ENCODE measurements around the gene CLIP4.

CLIP4 gene

GRCh38 chr2:29186817-29187216 lies 71.6 kb downstream of the CLIP4 start:
- no peak for DNase-seq (ENCODE audit: insufficient read length, low spot score)
- no peak for FAIRE-seq

- no peak for DNase-seq (ENCODE audit: insufficient read length, low spot score)
- no peak for FAIRE-seq
Observed at GRCh38 chr2:29187926-29188325, 72.7 kb downstream of the CLIP4 start.

GRCh38 chr2:29189052-29189451 lies 73.8 kb downstream of the CLIP4 start:
- DNase-seq (ENCODE audit: insufficient read length, low spot score) (no peak), FAIRE-seq (no peak)

- DNase-seq (ENCODE audit: insufficient read length, low spot score) (no peak), FAIRE-seq (no peak)
Observed at GRCh38 chr2:29191817-29192216, 76.6 kb downstream of the CLIP4 start.

GRCh38 chr2:29192526-29192925 lies 77.3 kb downstream of the CLIP4 start:
- DNase-seq (ENCODE audit: insufficient read length, low spot score), result no peak
- FAIRE-seq, result no peak

GRCh38 chr2:29193111-29193510 lies 77.9 kb downstream of the CLIP4 start:
- FAIRE-seq, result no peak
- no peak for DNase-seq (ENCODE audit: insufficient read length, low spot score)

- FAIRE-seq (no peak), DNase-seq (ENCODE audit: insufficient read length, low spot score) (no peak)
Observed at GRCh38 chr2:29193681-29194080, 78.5 kb downstream of the CLIP4 start.

- no peak for DNase-seq (ENCODE audit: insufficient read length, low spot score)
- FAIRE-seq, result no peak
Observed at GRCh38 chr2:29195796-29196195, 80.6 kb downstream of the CLIP4 start.

GRCh38 chr2:29196792-29197788 lies 81.9 kb downstream of the CLIP4 start:
- FAIRE-seq (peak; percentile 96), DNase-seq (ENCODE audit: insufficient read length, low spot score) (peak; percentile 65)

GRCh38 chr2:29201979-29202378 lies 86.8 kb downstream of the CLIP4 start:
- DNase-seq (ENCODE audit: insufficient read length, low spot score) (no peak), FAIRE-seq (no peak)

GRCh38 chr2:29202819-29203495 lies 87.7 kb downstream of the CLIP4 start:
- FAIRE-seq (no peak), DNase-seq (ENCODE audit: insufficient read length, low spot score) (no peak)

- no peak for DNase-seq (ENCODE audit: insufficient read length, low spot score)
- FAIRE-seq, result no peak
Observed at GRCh38 chr2:29206941-29207340, 91.7 kb downstream of the CLIP4 start.

GRCh38 chr2:29207352-29208148 lies 92.3 kb downstream of the CLIP4 start:
- no peak for FAIRE-seq
- DNase-seq (ENCODE audit: insufficient read length, low spot score), result no peak

- DNase-seq (ENCODE audit: insufficient read length, low spot score) (no peak), FAIRE-seq (no peak)
Observed at GRCh38 chr2:29209551-29209950, 94.3 kb downstream of the CLIP4 start.

GRCh38 chr2:29212009-29212408 lies 96.8 kb downstream of the CLIP4 start:
- DNase-seq (ENCODE audit: insufficient read length, low spot score), result no peak
- FAIRE-seq, result no peak

- DNase-seq (ENCODE audit: insufficient read length, low spot score) (no peak), FAIRE-seq (no peak)
Observed at GRCh38 chr2:29213888-29214291, 98.7 kb downstream of the CLIP4 start.

- DNase-seq (ENCODE audit: insufficient read length, low spot score), result no peak
- FAIRE-seq, result no peak
Observed at GRCh38 chr2:29215073-29215472, 99.9 kb downstream of the CLIP4 start.

GRCh38 chr2:29215739-29216608 lies 100.8 kb downstream of the CLIP4 start:
- DNase-seq (ENCODE audit: insufficient read length, low spot score) (no peak), FAIRE-seq (no peak)

- DNase-seq (ENCODE audit: insufficient read length, low spot score) (no peak), FAIRE-seq (no peak)
Observed at GRCh38 chr2:29216609-29216909, 101.3 kb downstream of the CLIP4 start.

- no peak for FAIRE-seq
Observed at GRCh38 chr2:29218071-29218470, 102.9 kb downstream of the CLIP4 start.

More at GRCh38 chr2:29218071-29218470, 102.9 kb downstream of the CLIP4 start:
- DNase-seq (ENCODE audit: insufficient read length, low spot score), result no peak
